Left colon (tissue), 2 donors: Measurements from ENCODE around the gene FAM53B. TPM values are rescaled to one million over a fixed set of nuclear protein-coding genes. Genes with fewer than 3 reads are reported as not detected.
A peak's percentile ranks its signal among the peaks of the same experiment; 100 is the strongest.

ENCODE experiments used
- ATAC-seq: fragments of 200-7000 bp; cut with Tn5 transposase; one replicate; pipeline ENCODE4 v1.9.1; 2020; ENCODE audit warnings: mild to moderate bottlenecking, moderate library complexity
- DNase-seq, 2 donors: peaks; one replicate each; pipeline ENCODE4 v3.0.0-alpha.2; 2020
- intact Hi-C, 2 donors: fragments of 100-400 bp; cut with DNase I in 1 of 2; cut with micrococcal nuclease in 1 of 2; formaldehyde crosslinking; loops; one replicate each; pipeline versions ENCODE4 v1.11.2 to v1.14.0; 2022; cut with DNase I, micrococcal nuclease
- total RNA-seq, 2 donors: library from RNA; stranded (reverse); fragmentation: NEBNext Ultra II Directional; extraction: Animal tissue kit (Norgen Biotek cat#: 25700); gene quantifications; one replicate each; pipeline ENCODE4 v1.2.1, GENCODE V29; 2021
- donor health status: DM: no; HTN: no; CAD: no.
- donor health status: DM: yes; HTN: yes; CAD: no.

The FAM53B gene
- total RNA-seq, 2 donors from 2014 or later: 31.6 to 48.0 TPM

GRCh38 chr10:124691002-124691401 lies 53.2 kb downstream of the FAM53B start:
- DNase-seq (no peak), ATAC-seq (no peak)
- intact Hi-C loops: no loop called here

- intact Hi-C loops: no loop called here
- no peak for DNase-seq
- no peak for ATAC-seq
Measured at GRCh38 chr10:124689911-124690498, 54.2 kb downstream of the FAM53B start.

- intact Hi-C loops: no loop called here
- no peak for DNase-seq
Measured at GRCh38 chr10:124688889-124689670, 55.1 kb downstream of the FAM53B start.

GRCh38 chr10:124688386-124688785 lies 55.8 kb downstream of the FAM53B start:
- intact Hi-C loops: no loop called here
- DNase-seq (no peak), ATAC-seq (no peak)

More at GRCh38 chr10:124688889-124689670, 55.1 kb downstream of the FAM53B start:
- peak; percentile 30 for ATAC-seq

- ATAC-seq (no peak), DNase-seq (no peak)
- intact Hi-C loops: no loop called here
Measured at GRCh38 chr10:124686707-124687376, 57.3 kb downstream of the FAM53B start.

GRCh38 chr10:124685261-124685660 lies 58.9 kb downstream of the FAM53B start:
- ATAC-seq (peak; percentile 15), DNase-seq (no peak)
- intact Hi-C loops: no loop called here

GRCh38 chr10:124683814-124684213 lies 60.4 kb downstream of the FAM53B start:
- DNase-seq (no peak), ATAC-seq (peak; percentile 11)
- intact Hi-C loops: no loop called here

- DNase-seq (no peak), ATAC-seq (no peak)
- intact Hi-C loops: no loop called here
Measured at GRCh38 chr10:124681626-124682552, 62.3 kb downstream of the FAM53B start.

GRCh38 chr10:124681091-124681490 lies 63.1 kb downstream of the FAM53B start:
- intact Hi-C loops: no loop called here
- DNase-seq (no peak), ATAC-seq (no peak)

GRCh38 chr10:124680675-124681074 lies 63.5 kb downstream of the FAM53B start:
- DNase-seq (peak in 1 of 2 donors; percentile 59), ATAC-seq (peak; percentile 49)
- intact Hi-C loops: no loop called here

GRCh38 chr10:124679401-124679800 lies 64.8 kb downstream of the FAM53B start:
- intact Hi-C loops: no loop called here
- ATAC-seq: no peak
- DNase-seq: no peak

GRCh38 chr10:124678557-124679240 lies 65.5 kb downstream of the FAM53B start:
- DNase-seq: no peak
- peak; percentile 8 for ATAC-seq

GRCh38 chr10:124677749-124678556 lies 66.2 kb downstream of the FAM53B start:
- ATAC-seq: peak; percentile 73
- intact Hi-C loops: no loop called here
- no peak for DNase-seq

More at GRCh38 chr10:124678557-124679240, 65.5 kb downstream of the FAM53B start:
- intact Hi-C loops: no loop called here

GRCh38 chr10:124677293-124677699 lies 66.9 kb downstream of the FAM53B start:
- intact Hi-C loops: no loop called here
- DNase-seq (no peak), ATAC-seq (no peak)

- DNase-seq (no peak), ATAC-seq (no peak)
- intact Hi-C loops: no loop called here
Measured at GRCh38 chr10:124676416-124677062, 67.6 kb downstream of the FAM53B start.

GRCh38 chr10:124675824-124676223 lies 68.4 kb downstream of the FAM53B start:
- ATAC-seq: no peak
- intact Hi-C loops: no loop called here
- no peak for DNase-seq

GRCh38 chr10:124675261-124675660 lies 68.9 kb downstream of the FAM53B start:
- intact Hi-C loops: no loop called here
- no peak for DNase-seq
- no peak for ATAC-seq
